C4-2B (cell line): ENCODE results near the gene DKC1.

Experiments
- ZFX ChIP-seq: fragments of 450-650 bp; IDR thresholded peaks from 2 replicates; pipeline ENCODE4 v1.6.1; 2017
- TF ChIP-seq, protein P1 (sequence below): fragments of 450-650 bp; conservative IDR thresholded peaks from 2 replicates; pipeline ENCODE4 v1.5.1; 2017; ENCODE audit warnings: mild to moderate bottlenecking

DNA sequence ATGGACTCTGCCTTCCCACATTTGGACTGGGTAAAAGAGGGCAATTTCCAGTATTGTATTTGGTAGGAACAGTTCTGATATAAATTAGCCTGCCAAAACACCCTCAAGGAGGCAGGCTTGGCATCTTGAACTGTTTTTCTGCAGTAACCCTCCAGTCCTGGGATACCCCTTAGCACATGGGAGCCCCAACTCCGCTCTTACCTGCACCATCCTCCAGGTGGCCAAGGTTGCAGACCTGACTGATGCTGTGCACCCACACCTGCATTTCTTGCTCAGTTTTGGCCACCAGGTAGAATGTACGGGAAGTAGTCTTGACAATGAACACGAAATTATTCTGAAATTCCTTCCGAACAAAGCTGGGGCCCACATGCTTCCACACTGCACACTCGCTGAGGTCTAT lies 46.8 kb upstream of the DKC1 start:
- TF ChIP-seq, protein P1, sequence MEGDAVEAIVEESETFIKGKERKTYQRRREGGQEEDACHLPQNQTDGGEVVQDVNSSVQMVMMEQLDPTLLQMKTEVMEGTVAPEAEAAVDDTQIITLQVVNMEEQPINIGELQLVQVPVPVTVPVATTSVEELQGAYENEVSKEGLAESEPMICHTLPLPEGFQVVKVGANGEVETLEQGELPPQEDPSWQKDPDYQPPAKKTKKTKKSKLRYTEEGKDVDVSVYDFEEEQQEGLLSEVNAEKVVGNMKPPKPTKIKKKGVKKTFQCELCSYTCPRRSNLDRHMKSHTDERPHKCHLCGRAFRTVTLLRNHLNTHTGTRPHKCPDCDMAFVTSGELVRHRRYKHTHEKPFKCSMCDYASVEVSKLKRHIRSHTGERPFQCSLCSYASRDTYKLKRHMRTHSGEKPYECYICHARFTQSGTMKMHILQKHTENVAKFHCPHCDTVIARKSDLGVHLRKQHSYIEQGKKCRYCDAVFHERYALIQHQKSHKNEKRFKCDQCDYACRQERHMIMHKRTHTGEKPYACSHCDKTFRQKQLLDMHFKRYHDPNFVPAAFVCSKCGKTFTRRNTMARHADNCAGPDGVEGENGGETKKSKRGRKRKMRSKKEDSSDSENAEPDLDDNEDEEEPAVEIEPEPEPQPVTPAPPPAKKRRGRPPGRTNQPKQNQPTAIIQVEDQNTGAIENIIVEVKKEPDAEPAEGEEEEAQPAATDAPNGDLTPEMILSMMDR, result no peak
- TF ChIP-seq ZFX, result no peak
